ENCODE measurements around the gene ABHD16B. TPM values are rescaled to one million over a fixed set of nuclear protein-coding genes. Genes with fewer than 3 reads are reported as not detected.

The ABHD16B gene
- total and polyA plus RNA-seq, 2 of the 13 experiments (the other 11 are each of a cell fraction or from before 2014, with no cell fraction given) = not detected

- TF ChIP-seq PHF8 (CRISPR knock-in tag; IDR thresholded peaks at IDR 0.05) = 0 out of 2 replicates have a peak, but pooled peaks have one; percentile 12
- 0 out of 2 replicates have a peak, but pooled peaks have one; percentile 51 for TF ChIP-seq GZF1 (CRISPR knock-in tag; IDR thresholded peaks at IDR 0.05)
- TF ChIP-seq ZSCAN20 (CRISPR knock-in tag; IDR thresholded peaks at IDR 0.05; ENCODE audit: borderline replicate concordance) = no peak
- 0 out of 2 replicates have a peak, but pooled peaks have one; percentile 24 for TF ChIP-seq ZSCAN29 (CRISPR knock-in tag; conservative IDR thresholded peaks at IDR 0.05)
- peak; percentile 11 for TF ChIP-seq MED1 (CRISPR knock-in tag; IDR thresholded peaks at IDR 0.05)
- no peak for TF ChIP-seq GABPA (IDR thresholded peaks at IDR 0.05; ENCODE audit: low read depth, low read length)
- peak; percentile 47; the same call in 1 of the 2 replicates for TF ChIP-seq GABPA (CRISPR knock-in tag; IDR thresholded peaks at IDR 0.05; ENCODE audit: low read depth)
- no peak for TF ChIP-seq ZNF234 (CRISPR knock-in tag; conservative IDR thresholded peaks at IDR 0.05)
- TF ChIP-seq ZNF512B (CRISPR knock-in tag; IDR thresholded peaks at IDR 0.05; ENCODE audit: borderline replicate concordance) = no peak
- peak; percentile 32; the same call in 1 of the 2 replicates for TF ChIP-seq ZNF83 (CRISPR knock-in tag; IDR thresholded peaks at IDR 0.05; ENCODE audit: borderline replicate concordance)
- TF ChIP-seq MAF1 (CRISPR knock-in tag; IDR thresholded peaks at IDR 0.05; ENCODE audit: borderline replicate concordance) = no peak
- TF ChIP-seq PATZ1 (CRISPR knock-in tag; IDR thresholded peaks at IDR 0.05) = peak; percentile 74; the same call in 1 of the 2 replicates
- TF ChIP-seq EP300 (IDR thresholded peaks at IDR 0.05; ENCODE audit: low read depth in 2 of 2, low read length in 2 of 2) = no peak
- peak; percentile 53; the same call in 1 of the 2 replicates for TF ChIP-seq EP300 (CRISPR knock-in tag; IDR thresholded peaks at IDR 0.05; ENCODE audit: borderline replicate concordance)
- peak; percentile 80; the same call in 1 of the 2 replicates for TF ChIP-seq ZNF280D (CRISPR knock-in tag; IDR thresholded peaks at IDR 0.05)
- no peak for TF ChIP-seq ZBTB1 (CRISPR knock-in tag; IDR thresholded peaks at IDR 0.05; ENCODE audit: borderline replicate concordance)
- no peak for TF ChIP-seq IRX3 (CRISPR knock-in tag; IDR thresholded peaks at IDR 0.05; ENCODE audit: borderline replicate concordance, low read depth)
- TF ChIP-seq FOXP1 (IDR thresholded peaks at IDR 0.05) = no peak
- TF ChIP-seq FOXP1 (CRISPR knock-in tag; IDR thresholded peaks at IDR 0.05) = no peak
- TF ChIP-seq ZNF33A (CRISPR knock-in tag; IDR thresholded peaks at IDR 0.05; ENCODE audit: borderline replicate concordance) = no peak
- no peak for TF ChIP-seq ZNF34 (CRISPR knock-in tag; IDR thresholded peaks at IDR 0.05; ENCODE audit: borderline replicate concordance)
- no peak for TF ChIP-seq ISX (CRISPR knock-in tag; conservative IDR thresholded peaks at IDR 0.05)
- peak; percentile 13; the same call in 1 of the 2 replicates for TF ChIP-seq ZFP90 (CRISPR knock-in tag; IDR thresholded peaks at IDR 0.05; ENCODE audit: borderline replicate concordance)
Measured at GRCh38 chr20:63847237-63848002, 13.9 kb upstream of the ABHD16B start (continued).

Measured in HepG2 (cell line).